ENCODE data around the gene NR6A1. TPM values are rescaled to one million over a fixed set of nuclear protein-coding genes. Genes with fewer than 3 reads are reported as not detected.

Gene NR6A1
- total and polyA plus RNA-seq, 2 of the 13 experiments (the other 11 are each of a cell fraction or from before 2014, with no cell fraction given), result 28.1 to 31.5 TPM

- no peak for TF ChIP-seq ZNF362 (CRISPR knock-in tag; IDR thresholded peaks at IDR 0.05; ENCODE audit: borderline replicate concordance)
- TF ChIP-seq FOXP4 (CRISPR knock-in tag; IDR thresholded peaks at IDR 0.05), result peak; percentile 94
- TF ChIP-seq ZNF704 (CRISPR knock-in tag; IDR thresholded peaks at IDR 0.05; ENCODE audit: borderline replicate concordance), result no peak
- no peak for TF ChIP-seq ISX (CRISPR knock-in tag; conservative IDR thresholded peaks at IDR 0.05)
- no peak for TF ChIP-seq KMT2A (CRISPR knock-in tag; IDR thresholded peaks at IDR 0.05)
- TF ChIP-seq MIXL1 (CRISPR knock-in tag; IDR thresholded peaks at IDR 0.05), result no peak
- TF ChIP-seq ZNF503 (CRISPR knock-in tag; IDR thresholded peaks at IDR 0.05), result no peak
- no peak for TF ChIP-seq JDP2 (CRISPR knock-in tag; IDR thresholded peaks at IDR 0.05; ENCODE audit: borderline replicate concordance)
- no peak for TF ChIP-seq ZNF670 (CRISPR knock-in tag; IDR thresholded peaks at IDR 0.05; ENCODE audit: borderline replicate concordance)
- no peak for TF ChIP-seq ZNF496 (CRISPR knock-in tag; IDR thresholded peaks at IDR 0.05; ENCODE audit: insufficient replicate concordance)
- no peak for TF ChIP-seq GMEB2 (CRISPR knock-in tag; IDR thresholded peaks at IDR 0.05; ENCODE audit: low read depth)
- no peak for TF ChIP-seq TERF1 (CRISPR knock-in tag; IDR thresholded peaks at IDR 0.05)
- TF ChIP-seq ZNF740 (CRISPR knock-in tag; IDR thresholded peaks at IDR 0.05), result no peak; the same call in 1 of the 2 replicates
- no peak for TF ChIP-seq ZNF773 (CRISPR knock-in tag; IDR thresholded peaks at IDR 0.05; ENCODE audit: borderline replicate concordance)
- no peak for TF ChIP-seq CREBL2 (CRISPR knock-in tag; IDR thresholded peaks at IDR 0.05; ENCODE audit: borderline replicate concordance)
These were observed 260.3 kb downstream of the NR6A1 start (continued) for GRCh38 chr9:124510650-124511425.
